Stomach (tissue), 4 donors: ENCODE measurements around the gene RPL22L1.

ENCODE experiments used
- CTCF ChIP-seq, 7 experiments: fragments of 450-650 bp in 4 of 7; fragments of 200-600 bp in 3 of 7; sonication (generic) in 3 of 7; IDR thresholded peaks; one replicate each; pipeline ENCODE4 v1.5.1; 2016 to 2019; ENCODE audit warnings: antibody characterized with exemption in 7 of 7, control low read depth in 2 of 7, mild to moderate bottlenecking in 1 of 7
- POLR2A ChIP-seq, 4 donors: fragments of 450-650 bp; IDR thresholded peaks; one replicate each; pipeline ENCODE4 v1.6.1; 2016; ENCODE audit warnings: antibody characterized with exemption in 4 of 4, control low read depth in 2 of 4, mild to moderate bottlenecking in 1 of 4, moderate library complexity in 1 of 4

GRCh38 chr3:170914212-170914611 lies 44.2 kb upstream of the RPL22L1 start:
- TF ChIP-seq CTCF (IDR thresholded peaks at IDR 0.05) (no peak), POLR2A (IDR thresholded peaks at IDR 0.05) (no peak)
